CD14-positive monocyte (primary cell): ENCODE data around the gene NSG2. TPM values are rescaled to one million over a fixed set of nuclear protein-coding genes. Genes with fewer than 3 reads are reported as not detected.

Source experiments
- DNase-seq, 3 donors: peaks; one replicate each; pipeline ENCODE4 v3.0.0-alpha.2; 2011 to 2022
- H2AFZ ChIP-seq: 2 replicates; pipeline ENCODE4 v1.6.0; 2012; ENCODE audit warnings: mild to moderate bottlenecking, low read depth, low read length, inconsistent platforms; ENCODE audit not compliant: insufficient read depth, poor library complexity, severe bottlenecking
- H3K27ac ChIP-seq, 2 donors: 1 replicate in 1 of 2; 2 replicates in 1 of 2; pipeline ENCODE4 v1.5.1; 2012 to 2013; ENCODE audit warnings: low read length in 2 of 2, control low read depth in 1 of 2, inconsistent platforms in 1 of 2, low read depth in 1 of 2, mild to moderate bottlenecking in 1 of 2
- H3K27me3 ChIP-seq, 2 donors: one replicate each; pipeline versions ENCODE4 v1.6.0 to v1.6.1; 2011 to 2013; ENCODE audit warnings: low read length in 2 of 2; ENCODE audit not compliant: control insufficient read depth in 2 of 2, insufficient read depth in 2 of 2
- H3K36me3 ChIP-seq, 2 donors: replicated peaks in 1 of 2; 1 replicate in 1 of 2; 2 replicates in 1 of 2; pipeline versions ENCODE4 v1.5.1 to v1.6.1; 2012 to 2013; ENCODE audit warnings: low read length in 2 of 2, control low read depth in 1 of 2, inconsistent platforms in 1 of 2, mild to moderate bottlenecking in 1 of 2; ENCODE audit not compliant: insufficient read depth in 2 of 2, control insufficient read depth in 1 of 2
- H3K4me1 ChIP-seq, 2 donors: 1 replicate in 1 of 2; 2 replicates in 1 of 2; pipeline versions ENCODE4 v1.5.1 to v1.6.1; 2012 to 2013; ENCODE audit warnings: low read length in 2 of 2, control low read depth in 1 of 2, inconsistent platforms in 1 of 2, mild to moderate bottlenecking in 1 of 2, moderate library complexity in 1 of 2; ENCODE audit not compliant: insufficient read depth in 2 of 2, control insufficient read depth in 1 of 2
- H3K4me2 ChIP-seq: replicated peaks from 2 replicates; pipeline ENCODE3; 2012; ENCODE audit warnings: low read length, moderate library complexity, mild to moderate bottlenecking; ENCODE audit not compliant: poor library complexity, severe bottlenecking; ENCODE audit errors: extremely low read depth
- H3K4me3 ChIP-seq, 3 experiments: fragments of 200-600 bp in 1 of 3; sonication (generic) in 1 of 3; replicated peaks in 1 of 3; 1 replicate in 2 of 3; 2 replicates in 1 of 3; pipeline ENCODE4 v1.5.1; 2011 to 2013; ENCODE audit warnings: low read length in 3 of 3, mild to moderate bottlenecking in 3 of 3, control low read depth in 2 of 3, low read depth in 2 of 3, inconsistent platforms in 1 of 3, moderate library complexity in 1 of 3
- H3K79me2 ChIP-seq: 2 replicates; pipeline ENCODE4 v1.6.0; 2012; ENCODE audit warnings: mild to moderate bottlenecking, control low read depth, inconsistent platforms, low read length, moderate library complexity; ENCODE audit not compliant: insufficient read depth
- H3K9ac ChIP-seq: 2 replicates; pipeline ENCODE4 v1.6.0; 2017; ENCODE audit warnings: low read length, mild to moderate bottlenecking; ENCODE audit not compliant: insufficient read depth, poor library complexity, severe bottlenecking
- H3K9me3 ChIP-seq, 2 donors: replicated peaks in 1 of 2; 1 replicate in 1 of 2; 2 replicates in 1 of 2; pipeline versions ENCODE4 v1.5.1 to v1.6.1; 2012 to 2013; ENCODE audit warnings: low read length in 2 of 2, control low read depth in 1 of 2; ENCODE audit not compliant: control insufficient read depth in 1 of 2, insufficient read depth in 1 of 2
- H4K20me1 ChIP-seq: 2 replicates; pipeline ENCODE4 v1.6.0; 2012; ENCODE audit warnings: mild to moderate bottlenecking, low read length, control low read depth, moderate library complexity; ENCODE audit not compliant: insufficient read depth
- H3K27ac Mint-ChIP-seq, 7 donors: one replicate each; pipeline ENCODE4 v1.8.0; 2020; ENCODE audit warnings: mild to moderate bottlenecking in 7 of 7, mixed read lengths in 7 of 7, moderate library complexity in 6 of 7, inconsistent platforms in 2 of 7
- H3K27me3 Mint-ChIP-seq, 3 donors: one replicate each; pipeline ENCODE4 v1.8.0; 2021 to 2022; ENCODE audit warnings: low read depth in 3 of 3, mild to moderate bottlenecking in 3 of 3, mixed read lengths in 3 of 3, moderate library complexity in 3 of 3, inconsistent platforms in 1 of 3
- H3K36me3 Mint-ChIP-seq, 2 donors: one replicate each; pipeline ENCODE4 v1.8.0; 2020; ENCODE audit warnings: mixed read lengths in 2 of 2, inconsistent platforms in 1 of 2, mild to moderate bottlenecking in 1 of 2
- H3K4me1 Mint-ChIP-seq: one replicate; pipeline ENCODE4 v1.8.0; 2020; ENCODE audit warnings: mild to moderate bottlenecking, mixed read lengths
- H3K4me3 Mint-ChIP-seq, 2 donors: one replicate each; pipeline ENCODE4 v1.8.0; 2020; ENCODE audit warnings: mild to moderate bottlenecking in 2 of 2, mixed read lengths in 2 of 2, moderate library complexity in 1 of 2
- H3K9me3 Mint-ChIP-seq, 7 donors: one replicate each; pipeline ENCODE4 v1.8.0; 2020 to 2022; ENCODE audit warnings: mixed read lengths in 7 of 7, mild to moderate bottlenecking in 6 of 7, moderate library complexity in 6 of 7, inconsistent platforms in 2 of 7
- CTCF ChIP-seq: fragments of 200-600 bp; IDR thresholded peaks from one replicate; pipeline ENCODE4 v1.8.0; 2022; ENCODE audit warnings: antibody characterized with exemption, mild to moderate bottlenecking
- WGBS: methylation state at CpG from one replicate; pipeline ENCODE4 v1.1.5; 2013; ENCODE audit warnings: missing lambda C conversion rate; ENCODE audit not compliant: insufficient coverage; 5-methylcytosine and 5-hydroxymethylcytosine counted together
- intact Hi-C, 2 donors: fragments of 100-400 bp; cut with micrococcal nuclease; formaldehyde crosslinking; loops; one replicate each; pipeline versions ENCODE4 v1.15.0 to v1.15.1; 2023
- polyA plus RNA-seq, 3 donors: library from polyadenylated mRNA; depleted of rRNA in 1 of 3; unstranded in 2 of 3; stranded (reverse) in 1 of 3; fragments of 300-500 nt in 2 of 3; fragments of >200 nt in 1 of 3; fragmentation: Illumina TruSeq in 2 of 3; gene quantifications; 1 replicate in 2 of 3; 2 replicates in 1 of 3; pipeline ENCODE4 v1.2.3, GENCODE V29; 2012 to 2021

The NSG2 gene
- polyA plus RNA-seq, 3 donors, result not detected

GRCh38 chr5:174139623-174140022 is 94.1 kb downstream of the NSG2 start:
- DNase-seq, result no peak

GRCh38 chr5:174140452-174141020 is 95.0 kb downstream of the NSG2 start:
- Histone ChIP-seq H3K4me3 (no peak overlapping the region), H3K27ac (no peak overlapping the region), H3K4me1 (no peaks in the 10 kb centered on the region), H3K27me3 (no peaks in the 10 kb centered on the region), H3K36me3 (no peaks in the 10 kb centered on the region), H4K20me1 (no peaks in the 10 kb centered on the region), H3K9ac (no peak overlapping the region), H2AFZ (no peak overlapping the region), H3K79me2 (no peaks in the 10 kb centered on the region), H3K4me2 (no peak overlapping the region), H3K9me3 (no peaks in the 10 kb centered on the region)
- Mint-ChIP-seq H3K27ac (no peak overlapping the region), H3K27me3 (peaks cover 0 to 5% (median 1%) of the 10 kb centered on the region in 3 donors), H3K4me1 (no peaks in the 10 kb centered on the region), H3K4me3 (no peak overlapping the region), H3K36me3 (no peaks in the 10 kb centered on the region), H3K9me3 (peaks cover 0 to 1% (median 0%) of the 10 kb centered on the region in 7 donors)
- WGBS, result 91% methylated on average over 4 of the region's 5 CpGs
- no peak for DNase-seq
- intact Hi-C loops, result no loop called here
- no peak for TF ChIP-seq CTCF

More at GRCh38 chr5:174139623-174140022, 94.1 kb downstream of the NSG2 start:
- Mint-ChIP-seq H3K4me3 (no peak overlapping the region), H3K27me3 (peaks cover 0 to 5% (median 1%) of the 10 kb centered on the region in 3 donors), H3K27ac (no peak overlapping the region), H3K4me1 (no peaks in the 10 kb centered on the region), H3K36me3 (no peaks in the 10 kb centered on the region), H3K9me3 (peaks cover 0 to 1% (median 0%) of the 10 kb centered on the region in 7 donors)
- Histone ChIP-seq H3K9me3 (no peaks in the 10 kb centered on the region), H4K20me1 (no peaks in the 10 kb centered on the region), H3K27ac (no peak overlapping the region), H3K4me1 (no peaks in the 10 kb centered on the region), H3K4me3 (no peak overlapping the region), H3K9ac (no peak overlapping the region), H3K36me3 (no peaks in the 10 kb centered on the region), H3K27me3 (no peaks in the 10 kb centered on the region), H3K4me2 (no peak overlapping the region), H3K79me2 (no peaks in the 10 kb centered on the region), H2AFZ (no peak overlapping the region)
- intact Hi-C loops, result no loop called here
- WGBS, result 100% methylated on average over 1 of the region's 3 CpGs
- TF ChIP-seq CTCF, result no peak
